Measurements from ENCODE around the gene ZNF200. TPM values are rescaled to one million over a fixed set of nuclear protein-coding genes. Genes with fewer than 3 reads are reported as not detected.
"Not testable (repeated sequence)": the region's sequence is repeated elsewhere in the genome, so short reads cannot be mapped to it uniquely, and the experiment has no call there.

The ZNF200 gene
- total RNA-seq, 4 donors from 2014 or later, result 5.2 to 10.2 (median 9.1) TPM

GRCh38 chr16:3186946-3187690, 47.8 kb downstream of the ZNF200 start:
- Histone ChIP-seq H3K36me3 (no peaks in the 10 kb centered on the region), H3K4me3 (no peak overlapping the region), H3K27me3 (peaks cover 0 to 100% of the 10 kb centered on the region in 2 donors), H3K4me1 (peaks cover 0 to 45% (median 14%) of the 10 kb centered on the region in 4 donors), H3K27ac (no peak overlapping the region), H3K9me3 (no peaks in the 10 kb centered on the region)
- WGBS, 2 donors, result 74 to 76% methylated on average over 23 of the region's 23 CpGs
- no peak for TF ChIP-seq CTCF (IDR thresholded peaks at IDR 0.05)
- no peak for TF ChIP-seq POLR2A (IDR thresholded peaks at IDR 0.05)
- TF ChIP-seq EP300 (IDR thresholded peaks at IDR 0.05), result no peak
- no peak for DNase-seq (ENCODE audit: low spot score in 2 of 2)

GRCh38 chr16:3183445-3184139, 51.4 kb downstream of the ZNF200 start:
- no peak for DNase-seq (ENCODE audit: low spot score in 2 of 2)
- TF ChIP-seq EP300 (IDR thresholded peaks at IDR 0.05) (no peak), CTCF (IDR thresholded peaks at IDR 0.05) (no peak), POLR2A (IDR thresholded peaks at IDR 0.05) (no peak)
- 3 to 6% methylated on average over 39 to 41 of the region's 42 CpGs for WGBS, 2 donors
- no peaks in the 10 kb centered on the region for H3K9me3 ChIP-seq
- peak overlapping the region in 2 of 4 donors; percentile 15 to 32 for H3K4me3 ChIP-seq
- no peak overlapping the region for H3K27ac ChIP-seq
- no peaks in the 10 kb centered on the region for H3K36me3 ChIP-seq
- H3K27me3 ChIP-seq, result peaks cover 0 to 100% of the 10 kb centered on the region in 2 donors
- peaks cover 0 to 27% (median 8%) of the 10 kb centered on the region in 4 donors for H3K4me1 ChIP-seq

GRCh38 chr16:3182608-3183444, 52.1 kb downstream of the ZNF200 start:
- Histone ChIP-seq H3K4me1 (peaks cover 0 to 20% (median 6%) of the 10 kb centered on the region in 4 donors), H3K9me3 (no peaks in the 10 kb centered on the region), H3K27me3 (peaks cover 0 to 100% of the 10 kb centered on the region in 2 donors), H3K4me3 (peak overlapping the region in 2 of 4 donors; percentile 15 to 32), H3K36me3 (no peaks in the 10 kb centered on the region), H3K27ac (no peak overlapping the region)
- DNase-seq (ENCODE audit: low spot score in 2 of 2), result no peak
- WGBS, 2 donors, result 2 to 3% methylated on average over 46 to 51 of the region's 72 CpGs
- TF ChIP-seq EP300 (IDR thresholded peaks at IDR 0.05), result no peak
- TF ChIP-seq CTCF (IDR thresholded peaks at IDR 0.05), result no peak
- no peak for TF ChIP-seq POLR2A (IDR thresholded peaks at IDR 0.05)

GRCh38 chr16:3182293-3182607, 52.7 kb downstream of the ZNF200 start:
- WGBS, 2 donors, result 25 to 41% methylated on average over 8 of the region's 8 CpGs
- not testable (repeated sequence) for H3K4me3 ChIP-seq; DNase-seq (ENCODE audit: low spot score in 2 of 2); H3K36me3 ChIP-seq; H3K9me3 ChIP-seq; H3K27ac ChIP-seq
- Histone ChIP-seq H3K4me1 (peaks cover 0 to 20% (median 6%) of the 10 kb centered on the region in 4 donors), H3K27me3 (peaks cover 0 to 100% of the 10 kb centered on the region in 2 donors)

- Histone ChIP-seq H3K27ac (no peak overlapping the region), H3K9me3 (no peaks in the 10 kb centered on the region), H3K4me3 (no peak overlapping the region), H3K27me3 (peaks cover 0 to 100% of the 10 kb centered on the region in 2 donors), H3K36me3 (no peaks in the 10 kb centered on the region), H3K4me1 (peaks cover 0 to 20% (median 6%) of the 10 kb centered on the region in 4 donors)
- TF ChIP-seq POLR2A (IDR thresholded peaks at IDR 0.05) (no peak), CTCF (IDR thresholded peaks at IDR 0.05) (no peak), EP300 (IDR thresholded peaks at IDR 0.05) (no peak)
- WGBS, 2 donors, result 9 to 68% methylated on average over 21 of the region's 21 CpGs
- no peak for DNase-seq (ENCODE audit: low spot score in 2 of 2)
Measured at GRCh38 chr16:3180445-3180878, 54.5 kb downstream of the ZNF200 start.
